GM23338 (cell line): ENCODE results near the gene MAP3K5.

Experiments
- CREB1 ChIP-seq: fragments of 250-450 bp; sonication (Bioruptor Pico); IDR thresholded peaks from 2 replicates; pipeline ENCODE4 v1.5.0; 2020; ENCODE audit warnings: low read depth, mild to moderate bottlenecking, moderate library complexity
- CTCF ChIP-seq, 2 experiments: fragments of 200-600 bp in 1 of 2; sonication (generic) in 1 of 2; conservative IDR thresholded peaks; 2 replicates each; pipeline versions ENCODE4 v1.5.1 to v1.6.1; 2016 to 2017; ENCODE audit warnings: antibody characterized with exemption in 2 of 2, low read depth in 2 of 2, mild to moderate bottlenecking in 2 of 2, moderate library complexity in 1 of 2
- ETS1 ChIP-seq: IDR thresholded peaks from 2 replicates; pipeline ENCODE4 v1.6.1; 2016; ENCODE audit warnings: antibody characterized with exemption
- EZH2 ChIP-seq: fragments of 200-600 bp; sonication (generic); IDR thresholded peaks from one replicate; pipeline ENCODE4 v1.8.0; 2017; ENCODE audit warnings: antibody characterized with exemption, mild to moderate bottlenecking, low read depth; ENCODE audit not compliant: unreplicated experiment
- EZH2phosphoT487 ChIP-seq: fragments of 200-600 bp; sonication (generic); IDR thresholded peaks from one replicate; pipeline ENCODE4 v1.8.1; 2018; ENCODE audit warnings: antibody characterized with exemption; ENCODE audit not compliant: unreplicated experiment
- JUNB ChIP-seq: IDR thresholded peaks from one replicate; pipeline ENCODE4 v1.6.1; 2016; ENCODE audit warnings: antibody characterized with exemption; ENCODE audit not compliant: unreplicated experiment
- NANOG ChIP-seq: IDR thresholded peaks from 2 replicates; pipeline ENCODE4 v1.6.1; 2016; ENCODE audit warnings: antibody characterized with exemption, borderline replicate concordance
- POLR2AphosphoS5 ChIP-seq: IDR thresholded peaks from 2 replicates; pipeline ENCODE4 v1.6.1; 2016; ENCODE audit warnings: antibody characterized with exemption, low read depth
- REST ChIP-seq: IDR thresholded peaks from one replicate; pipeline ENCODE4 v1.6.1; 2018; ENCODE audit warnings: antibody characterized with exemption; ENCODE audit not compliant: unreplicated experiment
- STAT1 ChIP-seq: IDR thresholded peaks from one replicate; pipeline ENCODE4 v1.6.1; 2016; ENCODE audit warnings: antibody characterized with exemption; ENCODE audit not compliant: unreplicated experiment
- ZNF114 ChIP-seq: fragments of 250-450 bp; sonication (Bioruptor Pico); IDR thresholded peaks from 2 replicates; pipeline ENCODE4 v1.5.0; 2020; ENCODE audit warnings: mild to moderate bottlenecking, moderate library complexity
- TF ChIP-seq, protein P1 (sequence below): fragments of 250-450 bp; sonication (Bioruptor Pico); IDR thresholded peaks from 2 replicates; pipeline ENCODE4 v1.5.0; 2020; ENCODE audit warnings: mild to moderate bottlenecking, moderate library complexity

- TF ChIP-seq EZH2 (no peak), CTCF (conservative IDR thresholded peaks at IDR 0.05; ENCODE audit: low read depth in 2 of 2) (no peak), REST (no peak), POLR2AphosphoS5 (no peak), STAT1 (no peak), NANOG (no peak), EZH2phosphoT487 (no peak), CREB1 (no peak), ETS1 (no peak), ZNF114 (CRISPR knock-in tag) (no peak), JUNB (no peak)
- TF ChIP-seq, protein P1, sequence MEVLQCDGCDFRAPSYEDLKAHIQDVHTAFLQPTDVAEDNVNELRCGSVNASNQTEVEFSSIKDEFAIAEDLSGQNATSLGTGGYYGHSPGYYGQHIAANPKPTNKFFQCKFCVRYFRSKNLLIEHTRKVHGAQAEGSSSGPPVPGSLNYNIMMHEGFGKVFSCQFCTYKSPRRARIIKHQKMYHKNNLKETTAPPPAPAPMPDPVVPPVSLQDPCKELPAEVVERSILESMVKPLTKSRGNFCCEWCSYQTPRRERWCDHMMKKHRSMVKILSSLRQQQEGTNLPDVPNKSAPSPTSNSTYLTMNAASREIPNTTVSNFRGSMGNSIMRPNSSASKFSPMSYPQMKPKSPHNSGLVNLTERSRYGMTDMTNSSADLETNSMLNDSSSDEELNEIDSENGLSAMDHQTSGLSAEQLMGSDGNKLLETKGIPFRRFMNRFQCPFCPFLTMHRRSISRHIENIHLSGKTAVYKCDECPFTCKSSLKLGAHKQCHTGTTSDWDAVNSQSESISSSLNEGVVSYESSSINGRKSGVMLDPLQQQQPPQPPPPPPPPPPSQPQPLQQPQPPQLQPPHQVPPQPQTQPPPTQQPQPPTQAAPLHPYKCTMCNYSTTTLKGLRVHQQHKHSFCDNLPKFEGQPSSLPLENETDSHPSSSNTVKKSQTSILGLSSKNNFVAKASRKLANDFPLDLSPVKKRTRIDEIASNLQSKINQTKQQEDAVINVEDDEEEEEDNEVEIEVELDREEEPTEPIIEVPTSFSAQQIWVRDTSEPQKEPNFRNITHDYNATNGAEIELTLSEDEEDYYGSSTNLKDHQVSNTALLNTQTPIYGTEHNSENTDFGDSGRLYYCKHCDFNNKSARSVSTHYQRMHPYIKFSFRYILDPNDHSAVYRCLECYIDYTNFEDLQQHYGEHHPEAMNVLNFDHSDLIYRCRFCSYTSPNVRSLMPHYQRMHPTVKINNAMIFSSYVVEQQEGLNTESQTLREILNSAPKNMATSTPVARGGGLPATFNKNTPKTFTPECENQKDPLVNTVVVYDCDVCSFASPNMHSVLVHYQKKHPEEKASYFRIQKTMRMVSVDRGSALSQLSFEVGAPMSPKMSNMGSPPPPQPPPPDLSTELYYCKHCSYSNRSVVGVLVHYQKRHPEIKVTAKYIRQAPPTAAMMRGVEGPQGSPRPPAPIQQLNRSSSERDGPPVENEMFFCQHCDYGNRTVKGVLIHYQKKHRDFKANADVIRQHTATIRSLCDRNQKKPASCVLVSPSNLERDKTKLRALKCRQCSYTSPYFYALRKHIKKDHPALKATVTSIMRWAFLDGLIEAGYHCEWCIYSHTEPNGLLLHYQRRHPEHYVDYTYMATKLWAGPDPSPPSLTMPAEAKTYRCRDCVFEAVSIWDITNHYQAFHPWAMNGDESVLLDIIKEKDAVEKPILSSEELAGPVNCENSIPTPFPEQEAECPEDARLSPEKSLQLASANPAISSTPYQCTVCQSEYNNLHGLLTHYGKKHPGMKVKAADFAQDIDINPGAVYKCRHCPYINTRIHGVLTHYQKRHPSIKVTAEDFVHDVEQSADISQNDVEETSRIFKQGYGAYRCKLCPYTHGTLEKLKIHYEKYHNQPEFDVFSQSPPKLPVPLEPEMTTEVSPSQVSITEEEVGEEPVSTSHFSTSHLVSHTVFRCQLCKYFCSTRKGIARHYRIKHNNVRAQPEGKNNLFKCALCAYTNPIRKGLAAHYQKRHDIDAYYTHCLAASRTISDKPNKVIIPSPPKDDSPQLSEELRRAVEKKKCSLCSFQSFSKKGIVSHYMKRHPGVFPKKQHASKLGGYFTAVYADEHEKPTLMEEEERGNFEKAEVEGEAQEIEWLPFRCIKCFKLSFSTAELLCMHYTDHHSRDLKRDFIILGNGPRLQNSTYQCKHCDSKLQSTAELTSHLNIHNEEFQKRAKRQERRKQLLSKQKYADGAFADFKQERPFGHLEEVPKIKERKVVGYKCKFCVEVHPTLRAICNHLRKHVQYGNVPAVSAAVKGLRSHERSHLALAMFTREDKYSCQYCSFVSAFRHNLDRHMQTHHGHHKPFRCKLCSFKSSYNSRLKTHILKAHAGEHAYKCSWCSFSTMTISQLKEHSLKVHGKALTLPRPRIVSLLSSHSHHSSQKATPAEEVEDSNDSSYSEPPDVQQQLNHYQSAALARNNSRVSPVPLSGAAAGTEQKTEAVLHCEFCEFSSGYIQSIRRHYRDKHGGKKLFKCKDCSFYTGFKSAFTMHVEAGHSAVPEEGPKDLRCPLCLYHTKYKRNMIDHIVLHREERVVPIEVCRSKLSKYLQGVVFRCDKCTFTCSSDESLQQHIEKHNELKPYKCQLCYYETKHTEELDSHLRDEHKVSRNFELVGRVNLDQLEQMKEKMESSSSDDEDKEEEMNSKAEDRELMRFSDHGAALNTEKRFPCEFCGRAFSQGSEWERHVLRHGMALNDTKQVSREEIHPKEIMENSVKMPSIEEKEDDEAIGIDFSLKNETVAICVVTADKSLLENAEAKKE (CRISPR knock-in tag): no peak
These were observed 12.6 kb downstream of the MAP3K5 start for GRCh38 chr6:136779682-136780081.
